GM08714 (cell line): ENCODE measurements around the gene FMN1.
A peak's percentile ranks its signal among the peaks of the same experiment; 100 is the strongest.

Source experiments
- H3K4me3 ChIP-seq: fragments of 200-500 bp; sonication (Bioruptor generic); 2 replicates; pipeline ENCODE4 v1.5.1; 2014; ENCODE audit warnings: mild to moderate bottlenecking, low read length, inconsistent platforms
- ZNF274 ChIP-seq: IDR thresholded peaks from 2 replicates; pipeline ENCODE4 v1.6.1; 2012; ENCODE audit warnings: mild to moderate bottlenecking, low read depth, low read length

FMN1 gene

GRCh38 chr15:32919749-32920414 is 274.6 kb downstream of the FMN1 start:
- TF ChIP-seq ZNF274, result no peak
- H3K4me3 ChIP-seq, result no peak overlapping the region

- no peak overlapping the region for H3K4me3 ChIP-seq
- TF ChIP-seq ZNF274, result no peak
These were observed 276.0 kb downstream of the FMN1 start for GRCh38 chr15:32918547-32918946.

- H3K4me3 ChIP-seq, result no peak overlapping the region
- TF ChIP-seq ZNF274, result no peak
These were observed 283.7 kb downstream of the FMN1 start for GRCh38 chr15:32910839-32911238.

GRCh38 chr15:32909431-32909830 is 285.1 kb downstream of the FMN1 start:
- H3K4me3 ChIP-seq, result no peak overlapping the region
- no peak for TF ChIP-seq ZNF274

GRCh38 chr15:32908872-32909271 is 285.6 kb downstream of the FMN1 start:
- TF ChIP-seq ZNF274, result no peak
- H3K4me3 ChIP-seq, result no peak overlapping the region; the same call in 1 of the 2 replicates

GRCh38 chr15:32908135-32908801 is 286.2 kb downstream of the FMN1 start:
- peak overlapping the region; percentile 34; the same call in 1 of the 2 replicates for H3K4me3 ChIP-seq
- TF ChIP-seq ZNF274, result no peak

GRCh38 chr15:32905481-32905880 is 289.0 kb downstream of the FMN1 start:
- H3K4me3 ChIP-seq, result no peak overlapping the region
- no peak for TF ChIP-seq ZNF274

- no peak for TF ChIP-seq ZNF274
- no peak overlapping the region for H3K4me3 ChIP-seq
These were observed 290.1 kb downstream of the FMN1 start for GRCh38 chr15:32904448-32904847.

GRCh38 chr15:32903591-32904290 is 290.8 kb downstream of the FMN1 start:
- no peak for TF ChIP-seq ZNF274
- H3K4me3 ChIP-seq, result no peak overlapping the region

- H3K4me3 ChIP-seq, result no peak overlapping the region
- TF ChIP-seq ZNF274, result no peak
These were observed 292.5 kb downstream of the FMN1 start for GRCh38 chr15:32901995-32902394.

- TF ChIP-seq ZNF274, result no peak
- H3K4me3 ChIP-seq, result no peak overlapping the region
These were observed 293.3 kb downstream of the FMN1 start for GRCh38 chr15:32901192-32901591.

- H3K4me3 ChIP-seq, result no peak overlapping the region
- TF ChIP-seq ZNF274, result no peak
These were observed 295.4 kb downstream of the FMN1 start for GRCh38 chr15:32899126-32899596.

- no peak overlapping the region for H3K4me3 ChIP-seq
These were observed 296.1 kb downstream of the FMN1 start for GRCh38 chr15:32898414-32898813.

GRCh38 chr15:32893421-32893820 is 301.1 kb downstream of the FMN1 start:
- TF ChIP-seq ZNF274, result no peak

More at GRCh38 chr15:32898414-32898813, 296.1 kb downstream of the FMN1 start:
- no peak for TF ChIP-seq ZNF274

GRCh38 chr15:32889214-32889613 is 305.3 kb downstream of the FMN1 start:
- no peak overlapping the region for H3K4me3 ChIP-seq
- TF ChIP-seq ZNF274, result no peak

More at GRCh38 chr15:32893421-32893820, 301.1 kb downstream of the FMN1 start:
- H3K4me3 ChIP-seq, result no peak overlapping the region
